GM21367 (cell line): ENCODE measurements around the gene YTHDC2.
"Not testable (repeated sequence)": the region's sequence is repeated elsewhere in the genome, so short reads cannot be mapped to it uniquely, and the experiment has no call there.

Experiments used
- ATAC-seq: cut with Tn5 transposase; IDR thresholded peaks from one replicate; pipeline ENCODE4 v1.9.1; 2021; ENCODE audit not compliant: unreplicated experiment

The YTHDC2 gene

GRCh38 chr5:113601423-113601822, 87.9 kb downstream of the YTHDC2 start:
- ATAC-seq: no peak

- ATAC-seq: not testable (repeated sequence)
Measured at GRCh38 chr5:113603246-113603645, 89.8 kb downstream of the YTHDC2 start.

GRCh38 chr5:113606298-113607134, 93.0 kb downstream of the YTHDC2 start:
- peak; percentile 93 for ATAC-seq

GRCh38 chr5:113607361-113607760, 93.9 kb downstream of the YTHDC2 start:
- no peak for ATAC-seq

DNA sequence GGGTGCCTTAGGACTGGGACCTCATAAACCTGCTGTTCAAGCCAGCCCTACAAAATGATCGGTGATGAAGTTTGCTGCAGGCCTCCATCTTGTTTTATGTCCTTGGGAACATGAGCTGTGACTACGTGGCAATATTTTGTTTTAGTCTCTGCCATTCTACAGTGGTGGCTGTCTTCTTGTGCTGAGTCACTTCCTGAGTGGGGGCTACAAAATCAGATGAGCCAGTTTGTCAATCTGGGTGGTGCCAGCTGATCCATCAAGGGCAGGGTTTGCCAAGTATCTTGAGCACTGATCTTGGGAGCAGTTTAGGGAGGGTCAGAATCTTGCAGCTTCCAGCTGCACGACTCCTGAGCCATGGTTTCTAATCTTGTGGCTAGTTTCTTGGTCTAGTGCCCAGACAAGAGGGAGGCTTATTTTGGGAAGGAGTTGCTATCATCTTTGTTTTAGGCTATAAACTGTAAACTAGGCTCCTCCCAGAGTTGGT, 94.7 kb downstream of the YTHDC2 start:
- no peak for ATAC-seq

GRCh38 chr5:113612060-113612496, 98.6 kb downstream of the YTHDC2 start:
- ATAC-seq: no peak

DNA sequence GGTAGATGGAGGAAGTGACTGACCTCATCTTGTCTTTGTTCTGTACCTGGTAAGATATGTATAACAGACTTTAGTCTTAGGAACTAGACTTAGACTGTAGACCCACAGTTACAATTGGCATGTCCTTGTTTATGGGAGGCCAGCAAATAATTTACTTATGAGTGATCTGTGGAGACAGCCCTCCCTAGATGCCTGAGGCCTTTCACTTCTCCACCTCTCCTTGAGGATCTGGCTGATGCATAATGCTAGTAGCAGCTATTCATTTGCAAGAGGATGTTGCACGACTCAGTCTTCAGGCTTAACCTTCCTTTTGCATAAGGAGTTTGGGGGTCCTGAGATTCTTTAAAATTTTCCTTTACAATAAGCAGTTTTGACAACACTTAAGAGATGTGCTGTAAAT, 100.7 kb downstream of the YTHDC2 start:
- no peak for ATAC-seq

- ATAC-seq: no peak
Measured at GRCh38 chr5:113615708-113616107, 102.2 kb downstream of the YTHDC2 start.

GRCh38 chr5:113617191-113617796, 103.8 kb downstream of the YTHDC2 start:
- no peak for ATAC-seq

DNA sequence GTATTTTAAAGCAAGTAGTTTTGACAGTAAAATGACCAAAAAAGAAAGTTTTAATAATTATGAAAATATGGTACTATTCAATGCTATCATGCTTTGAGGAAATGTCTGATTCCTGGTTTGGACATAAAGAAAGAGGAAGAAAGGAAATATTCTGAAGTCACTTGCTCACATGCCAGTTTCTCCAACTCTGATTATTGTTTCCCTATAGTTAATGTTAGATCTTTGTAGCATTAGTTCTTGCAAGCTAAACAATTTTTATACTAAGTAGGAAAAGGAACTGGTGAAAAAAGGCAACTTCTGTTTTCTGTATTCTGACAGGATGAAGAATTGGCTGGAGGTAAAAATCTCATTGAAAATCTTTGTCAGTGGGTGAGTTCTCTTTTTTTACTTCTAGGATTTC, 119.5 kb downstream of the YTHDC2 start:
- ATAC-seq: no peak

GRCh38 chr5:113634957-113635356, 121.5 kb downstream of the YTHDC2 start:
- no peak for ATAC-seq

GRCh38 chr5:113641715-113642114, 128.2 kb downstream of the YTHDC2 start:
- no peak for ATAC-seq
